MCF 10A (cell line): ENCODE measurements around the gene TRAF5. TPM values are rescaled to one million over a fixed set of nuclear protein-coding genes. Genes with fewer than 3 reads are reported as not detected.

Experiments used
- BruUV-seq: library from RNA; stranded (reverse); fragments of 400-500 nt; replicated peaks from 2 replicates; lab custom pipeline; 2021; lab: Mats Ljungman, UMichigan
- CTCF ChIA-PET: fragments of 300-600 bp; sonication (Branson Sonifier 250); formaldehyde crosslinking; extraction: SDS; loops from one replicate; lab custom pipeline; 2021; ENCODE audit warnings: antibody characterized with exemption, inconsistent platforms; lab: Yijun Ruan, JAX
- POLR2A ChIA-PET: fragments of 300-600, 350-650 bp; sonication (Branson Sonifier 250); formaldehyde crosslinking; extraction: SDS; loops from one replicate; lab custom pipeline; 2020; ENCODE audit warnings: antibody characterized with exemption, inconsistent platforms; lab: Yijun Ruan, JAX
- DNase-seq: peaks from one replicate; pipeline ENCODE4 v3.0.0-alpha.2; 2018; ENCODE audit not compliant: unreplicated experiment
- H3K27ac Mint-ChIP-seq: one replicate; pipeline ENCODE4 v1.8.0; 2022; ENCODE audit warnings: mild to moderate bottlenecking, low read depth, mixed read lengths; ENCODE audit not compliant: unreplicated experiment
- H3K27me3 Mint-ChIP-seq: one replicate; pipeline ENCODE4 v1.8.0; 2022; ENCODE audit warnings: mixed read lengths; ENCODE audit not compliant: insufficient read depth, unreplicated experiment
- H3K36me3 Mint-ChIP-seq: one replicate; pipeline ENCODE4 v1.8.0; 2022; ENCODE audit warnings: mild to moderate bottlenecking, moderate library complexity, mixed read lengths; ENCODE audit not compliant: insufficient read depth, unreplicated experiment
- H3K4me1 Mint-ChIP-seq: one replicate; pipeline ENCODE4 v1.8.0; 2022; ENCODE audit warnings: mixed read lengths; ENCODE audit not compliant: insufficient read depth, unreplicated experiment
- H3K4me3 Mint-ChIP-seq: one replicate; pipeline ENCODE4 v1.8.0; 2022; ENCODE audit warnings: mild to moderate bottlenecking, moderate library complexity, mixed read lengths; ENCODE audit not compliant: unreplicated experiment
- H3K9me3 Mint-ChIP-seq: one replicate; pipeline ENCODE4 v1.8.0; 2022; ENCODE audit warnings: mixed read lengths; ENCODE audit not compliant: unreplicated experiment
- CTCF ChIP-seq: fragments of 200-600 bp; IDR thresholded peaks from one replicate; pipeline ENCODE4 v1.8.0; 2022; ENCODE audit warnings: antibody characterized with exemption, mild to moderate bottlenecking; ENCODE audit not compliant: unreplicated experiment
- intact Hi-C: fragments of 100-400 bp; cut with micrococcal nuclease; formaldehyde crosslinking; loops from 2 replicates; pipeline ENCODE4 v1.14.1; 2022
- total RNA-seq: library from RNA; stranded (reverse); gene quantifications from 2 replicates; pipeline ENCODE4 v1.2.3, GENCODE V29; 2022

The TRAF5 gene
- total RNA-seq, 1 experiment from 2014 or later = 16.0 TPM

DNA sequence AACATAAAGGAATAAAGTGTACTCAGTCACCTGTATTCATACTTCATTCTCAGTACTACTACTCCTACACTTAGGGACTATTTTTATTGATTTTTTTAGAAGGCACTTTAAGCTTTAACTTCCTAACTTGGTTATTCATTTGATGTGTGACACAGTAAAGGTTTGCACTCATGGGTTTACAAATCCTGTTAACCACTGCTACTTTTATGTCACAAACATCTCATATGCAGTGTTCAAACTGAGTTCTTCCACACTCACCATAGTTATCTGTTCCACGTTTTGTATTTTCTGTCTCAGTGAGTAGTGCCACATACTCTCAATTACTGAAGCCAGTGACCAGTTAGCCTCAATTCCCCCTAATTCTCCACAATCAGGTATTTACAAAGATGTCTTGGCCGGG lies 34.2 kb upstream of the TRAF5 start:
- DNase-seq = no peak
- Mint-ChIP-seq H3K36me3 (peaks cover 90% of the 10 kb centered on the region), H3K4me3 (no peak overlapping the region), H3K4me1 (peaks cover 7% of the 10 kb centered on the region), H3K27ac (no peak overlapping the region), H3K9me3 (no peaks in the 10 kb centered on the region), H3K27me3 (no peaks in the 10 kb centered on the region)
- BruUV-seq = no TSS peak
- POLR2A ChIA-PET = no interaction called here
- intact Hi-C loops = no loop called here
- TF ChIP-seq CTCF = no peak
- CTCF ChIA-PET = interaction anchor here (0.6 to 2.1 kb wide), 4 partner anchors 31 to 806 kb away, joined by 3 to 12 read pairs (median 4); no protein-coding TSS in a partner anchor

GRCh38 chr1:211296396-211296795 lies 30.2 kb upstream of the TRAF5 start:
- H3K36me3 Mint-ChIP-seq = peaks cover 95% of the 10 kb centered on the region
- ChIA-PET CTCF (interaction anchor here (0.7 to 0.8 kb wide), 3 partner anchors 10 to 890 kb away, joined by 3 read pairs; no protein-coding TSS in a partner anchor), POLR2A (interaction anchor here (0.8 to 1.1 kb wide), 4 partner anchors 12 to 33 kb away, joined by 3 to 5 read pairs (median 3); no protein-coding TSS in a partner anchor)
- BruUV-seq = no TSS peak
- no peak overlapping the region for H3K4me3 Mint-ChIP-seq
- no peaks in the 10 kb centered on the region for H3K9me3 Mint-ChIP-seq
- intact Hi-C loops = no loop called here
- H3K4me1 Mint-ChIP-seq = peaks cover 9% of the 10 kb centered on the region
- H3K27me3 Mint-ChIP-seq = no peaks in the 10 kb centered on the region
- no peak for TF ChIP-seq CTCF
- no peak overlapping the region for H3K27ac Mint-ChIP-seq
- no peak for DNase-seq

GRCh38 chr1:211305044-211305443 lies 21.6 kb upstream of the TRAF5 start:
- Mint-ChIP-seq H3K27me3 (no peaks in the 10 kb centered on the region), H3K4me1 (peaks cover 14% of the 10 kb centered on the region), H3K4me3 (no peak overlapping the region), H3K27ac (no peak overlapping the region), H3K9me3 (no peaks in the 10 kb centered on the region), H3K36me3 (peaks cover 87% of the 10 kb centered on the region)
- POLR2A ChIA-PET = interaction anchor here (1.4 to 2.4 kb wide), 2 partner anchors 8 to 11 kb away, joined by 3 to 8 read pairs; no protein-coding TSS in a partner anchor
- no TSS peak for BruUV-seq
- CTCF ChIA-PET = interaction anchor here (1.0 to 3.2 kb wide), 3 partner anchors 18 to 350 kb away, joined by 4 to 15 read pairs (median 4); no protein-coding TSS in a partner anchor
- DNase-seq = no peak
- no peak for TF ChIP-seq CTCF
- intact Hi-C loops = no loop called here

DNA sequence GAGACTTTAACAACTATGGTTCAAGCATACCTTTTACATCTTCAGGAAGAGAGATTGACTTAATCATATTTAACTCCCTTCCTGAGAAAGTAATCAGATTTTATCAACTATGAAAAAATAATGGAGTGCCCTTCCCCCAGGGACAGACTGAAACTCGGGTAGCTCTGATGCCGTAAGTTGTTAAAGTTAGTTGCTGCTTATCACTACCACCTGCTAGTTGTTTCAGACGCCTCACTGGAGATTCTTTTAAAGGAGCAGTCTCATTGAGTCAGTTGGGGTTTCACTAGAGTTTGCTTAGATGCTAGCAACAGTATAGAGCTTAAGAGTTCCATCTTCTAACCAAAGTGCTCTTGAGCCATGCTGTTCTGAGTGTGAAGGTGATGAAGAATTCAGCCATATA lies 17.0 kb upstream of the TRAF5 start:
- no TSS peak for BruUV-seq
- no peaks in the 10 kb centered on the region for H3K27me3 Mint-ChIP-seq
- TF ChIP-seq CTCF = no peak
- H3K36me3 Mint-ChIP-seq = peaks cover 75% of the 10 kb centered on the region
- no peaks in the 10 kb centered on the region for H3K9me3 Mint-ChIP-seq
- H3K4me1 Mint-ChIP-seq = peaks cover 4% of the 10 kb centered on the region
- no peak overlapping the region for H3K4me3 Mint-ChIP-seq
- no peak for DNase-seq
- intact Hi-C loops = no loop called here
- ChIA-PET CTCF (interaction anchor here (0.7 to 2.8 kb wide), 8 partner anchors 14 to 910 kb away, joined by 3 to 20 read pairs (median 3); no protein-coding TSS in a partner anchor), POLR2A (interaction anchor here (0.7 kb wide), 1 partner anchor 46 kb away, joined by 4 read pairs; no protein-coding TSS in a partner anchor)
- H3K27ac Mint-ChIP-seq = no peak overlapping the region
